Activated CD4-positive, alpha-beta T cell treated with anti-CD3 and anti-CD28 coated beads, Interleukin-2, amount 10 ng/mL, durations not matched to agents 7 days and 5 days (primary cell): ENCODE measurements around the gene RASSF4. TPM values are rescaled to one million over a fixed set of nuclear protein-coding genes. Genes with fewer than 3 reads are reported as not detected.

Source experiments
- total RNA-seq, 2 experiments: library from RNA; stranded (reverse); gene quantifications; one replicate each; pipeline ENCODE4 v1.2.3, GENCODE V29; 2021

RASSF4 gene
- total RNA-seq, 2 experiments from 2014 or later: 0.42 to 0.52 TPM

Other genes with a start within 250 kb of the RASSF4 start
- gene TMEM72, start 48.5 kb upstream of the RASSF4 start, total RNA-seq: not detected
- under 1 TPM; 0.22 to 0.33 TPM for gene DEPP1, start 19.0 kb downstream of the RASSF4 start, total RNA-seq
- 10 to 100 TPM; 26.9 to 29.7 TPM for gene ZNF22, start 41.1 kb downstream of the RASSF4 start, total RNA-seq